Measurements from ENCODE around the gene DAB2IP.

GRCh38 chr9:121798941-121799340 lies 147.5 kb downstream of the DAB2IP start:
- TF ChIP-seq EZH2 (IDR thresholded peaks at IDR 0.05; ENCODE audit: low read depth) (no peak), CTCF (conservative IDR thresholded peaks at IDR 0.05) (no peak)

Data from PC-9 (cell line).